Heart left ventricle (tissue), 13 donors: Measurements from ENCODE around the gene VAMP2.

ENCODE experiments used
- CTCF ChIP-seq, 12 donors: fragments of 200-600 bp; sonication (generic) in 4 of 12; IDR thresholded peaks; one replicate each; pipeline versions ENCODE4 v1.5.0 to v1.8.0; 2018 to 2022; ENCODE audit warnings: antibody characterized with exemption in 12 of 12, mild to moderate bottlenecking in 5 of 12
- POLR2A ChIP-seq, 2 donors: fragments of 450-650 bp; IDR thresholded peaks; one replicate each; pipeline ENCODE4 v1.6.1; 2017; ENCODE audit warnings: antibody characterized with exemption in 2 of 2, mild to moderate bottlenecking in 2 of 2, moderate library complexity in 2 of 2
- donor health status: ischemic (EF 13 %, LVEDD 7.1; RV severe dilation, severe dysfunction).
- donor health status: DM: no; HTN: yes; CAD: no.
- donor health status: DM: no; HTN: no; CAD: no.
- donor health status: ischemic (EF 25% LVEDD 6.9; RV normal size, moderate dysfunction).
- donor health status: ischemic (EF 25% LVEDD 5.7; RV mildly dilated, moderate dysfunction).
- donor health status: ischemic (EF 35%, LVEDD 5.7; RV mildly dilated, moderate dysfunction).
- donor health status: nonischemic (EF 11% LVEDD 7.7; RV severe dilation, severe dysfunction).
- donor health status: DM: yes; HTN: yes; CAD: no.
- donor health status: PGD.
- donor health status: ischemic (EF 29% LVEDD 5.4; RV normal size, mild dysfunction).
- donor health status: nonischemic (EF 23%, LVEDD 6.1; RV moderate dilation, normal function).

GRCh38 chr17:8151120-8151640 is 11.6 kb downstream of the VAMP2 start:
- TF ChIP-seq CTCF (IDR thresholded peaks at IDR 0.05) (no peak), POLR2A (IDR thresholded peaks at IDR 0.05) (peak; percentile 65 to 67)
